Activated CD4-positive, alpha-beta T cell treated with anti-CD3 and anti-CD28 coated beads, Interleukin-2, amount 50 U/mL, for 1 hour (primary cell): ENCODE results near the gene ORC5.
A peak's percentile ranks its signal among the peaks of the same experiment; 100 is the strongest.
"Not testable (repeated sequence)": the region's sequence is repeated elsewhere in the genome, so short reads cannot be mapped to it uniquely, and the experiment has no call there.

Source experiments
- DNase-seq: peaks from one replicate; pipeline ENCODE4 v3.0.0-alpha.2; 2020

ORC5 gene

DNA sequence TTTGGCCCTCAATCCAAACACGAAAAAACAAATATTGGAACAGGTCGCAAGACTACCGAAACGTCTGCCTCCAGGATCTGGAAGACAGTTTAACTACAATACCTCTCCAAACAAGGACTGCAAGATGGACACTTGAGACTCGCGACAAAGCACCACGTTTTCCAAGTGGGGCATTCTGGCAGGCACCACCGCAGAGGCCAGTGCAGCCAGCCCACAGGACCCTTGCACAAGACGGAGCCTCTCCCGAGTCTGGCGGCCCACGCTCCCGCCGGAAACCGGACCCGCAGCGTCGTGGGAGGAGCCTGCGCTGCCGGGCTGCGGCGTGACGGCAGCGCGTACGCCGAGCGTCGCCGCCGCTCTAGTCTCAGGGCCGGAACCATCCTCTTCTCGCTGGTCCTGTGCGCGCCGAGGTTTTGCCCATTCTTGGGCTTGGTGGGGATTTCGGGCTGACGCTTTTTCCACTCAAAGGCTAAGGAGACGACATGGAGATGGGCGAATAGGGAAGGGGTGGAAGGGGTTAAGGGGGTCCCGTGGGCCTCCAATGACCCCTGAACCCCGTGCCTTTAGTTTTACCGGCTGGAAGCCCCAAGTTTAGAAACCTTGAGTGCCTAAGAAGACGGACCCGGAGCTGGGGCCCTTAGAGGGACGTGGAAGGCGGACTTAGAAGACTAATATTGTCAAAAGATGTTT is at the start of gene ORC5:
Gene ORC5 (minus strand): TSS at position 283 of the 690 bp plus-strand sequence. CDS start 109 bp downstream, at position 174.
- DNase-seq, result peak; percentile 64

GRCh38 chr7:104255616-104256015 is 47.8 kb upstream of the ORC5 start:
- no peak for DNase-seq

GRCh38 chr7:104255194-104255593 is 47.4 kb upstream of the ORC5 start:
- DNase-seq, result no peak

DNA sequence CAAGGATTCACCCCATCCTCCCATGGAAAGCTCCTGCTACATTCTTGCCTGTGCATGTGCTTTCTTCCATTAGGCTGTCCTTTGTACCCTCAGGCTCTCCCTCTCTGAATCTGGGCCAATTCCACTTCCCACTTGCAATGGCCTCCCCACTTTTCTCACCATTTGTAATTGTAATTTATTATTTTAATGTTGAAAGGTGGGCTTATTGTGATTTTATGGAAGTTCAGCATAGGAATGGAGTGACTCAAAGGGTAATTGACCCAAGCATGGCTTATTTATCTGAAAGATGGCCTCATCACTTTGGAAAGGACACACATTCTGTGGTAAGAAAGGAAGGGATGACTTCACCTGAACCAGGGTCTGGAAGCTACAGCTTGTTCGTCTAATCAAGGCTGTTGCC is 46.9 kb upstream of the ORC5 start:
- no peak for DNase-seq

DNA sequence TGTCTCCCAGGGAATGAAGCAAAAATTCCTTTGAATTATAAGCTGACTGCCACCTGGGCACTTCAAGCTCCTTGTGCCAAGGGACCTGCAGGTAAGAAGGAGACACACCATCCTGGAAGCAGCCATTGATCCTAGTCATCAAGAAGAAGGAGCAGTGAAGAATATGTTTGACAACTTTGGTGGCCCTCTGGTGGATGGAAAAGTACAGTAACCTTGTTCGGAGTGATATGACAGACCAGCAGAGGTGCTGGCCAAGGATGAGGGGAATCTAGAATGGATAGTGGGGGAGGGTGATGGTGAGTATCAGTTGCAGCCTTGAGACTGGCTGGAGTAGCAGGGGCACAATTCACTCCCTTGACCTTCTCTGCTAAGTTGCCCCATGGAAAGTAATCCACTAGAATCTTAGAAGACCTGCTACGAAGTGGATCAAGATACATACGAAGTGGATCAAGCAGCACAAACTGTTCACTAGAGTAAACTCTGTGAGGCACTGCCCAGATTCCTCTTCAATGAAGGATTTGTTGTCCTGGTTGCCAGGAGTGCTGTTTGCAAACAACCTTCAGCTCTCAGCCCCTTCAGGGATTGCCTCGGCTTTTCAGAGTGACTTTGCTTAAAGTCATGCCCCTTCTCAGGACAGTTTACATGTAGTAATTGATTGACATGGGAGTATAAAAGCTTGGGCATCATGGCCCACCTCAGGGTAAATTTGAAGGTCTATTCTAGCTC is 44.8 kb upstream of the ORC5 start:
- DNase-seq, result no peak

DNA sequence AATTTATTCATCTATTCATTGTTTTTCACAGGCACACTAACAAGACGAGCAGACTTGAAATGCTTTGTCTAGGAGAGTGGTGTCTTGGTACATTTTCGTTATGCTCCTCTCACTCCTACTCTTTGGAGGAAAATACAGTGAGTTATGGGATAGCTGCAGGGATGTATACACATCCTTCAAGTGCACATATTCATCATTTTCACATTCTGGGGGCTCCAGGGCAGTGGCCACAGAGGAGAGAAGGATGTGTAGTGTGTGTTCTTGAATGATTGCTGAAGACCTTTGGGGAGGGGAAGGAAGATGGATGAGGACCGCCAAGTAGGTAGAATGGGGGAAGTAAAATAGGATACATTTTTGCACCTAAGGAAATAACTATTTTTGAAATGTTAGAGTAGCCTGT is 34.8 kb upstream of the ORC5 start:
- no peak for DNase-seq

DNA sequence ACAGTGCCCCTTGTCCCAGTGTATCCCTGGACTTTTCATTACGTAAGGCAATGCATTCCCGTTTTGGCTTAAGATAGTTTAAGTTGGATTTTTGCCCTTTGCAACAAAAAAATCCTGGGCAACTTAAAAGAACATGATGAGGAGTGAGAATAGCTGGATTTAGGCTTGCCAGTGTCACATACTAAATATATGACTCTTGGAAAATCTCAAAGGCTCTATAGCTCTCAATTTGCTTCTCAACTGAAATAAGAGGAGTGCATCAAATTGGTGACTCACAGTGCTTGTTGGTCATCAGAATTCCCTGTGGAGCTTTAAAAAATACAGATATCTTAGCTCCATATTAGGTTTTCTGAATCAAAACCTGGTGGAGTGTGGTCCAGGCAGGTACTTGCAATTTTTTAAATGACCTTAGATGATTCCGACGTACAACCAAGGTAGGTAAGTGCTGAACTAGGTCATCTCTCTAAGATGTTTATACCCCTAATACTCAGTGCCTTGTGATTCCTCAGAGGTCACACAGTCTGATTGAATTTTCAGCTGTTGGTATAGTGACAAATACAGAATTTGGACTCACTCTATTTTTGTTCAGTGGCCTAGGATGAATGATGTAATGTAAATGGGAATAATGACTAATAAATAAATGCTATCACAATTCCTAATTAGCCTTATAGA is 33.9 kb upstream of the ORC5 start:
- DNase-seq, result no peak

DNA sequence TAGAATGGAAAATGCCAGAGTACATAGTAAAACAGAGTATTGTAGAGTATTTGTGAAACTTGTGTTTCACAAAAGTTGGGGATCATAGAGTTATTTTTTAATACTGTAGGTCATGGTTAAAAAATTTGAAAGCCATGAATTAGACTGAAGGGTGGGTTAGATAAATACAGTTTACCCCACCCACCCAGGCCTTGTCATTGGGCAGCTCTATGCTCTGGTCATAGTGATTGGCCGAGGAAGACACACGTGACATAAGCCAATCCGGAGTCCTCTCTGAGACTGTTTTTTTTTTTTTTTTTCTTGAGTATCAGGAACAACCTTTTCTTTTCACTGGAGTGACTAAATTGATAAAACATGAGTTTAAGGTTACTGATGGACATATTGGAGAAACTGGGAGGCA is 33.3 kb upstream of the ORC5 start:
- DNase-seq, result no peak

- no peak for DNase-seq
Observed at GRCh38 chr7:104240401-104240800, 32.6 kb upstream of the ORC5 start.

DNA sequence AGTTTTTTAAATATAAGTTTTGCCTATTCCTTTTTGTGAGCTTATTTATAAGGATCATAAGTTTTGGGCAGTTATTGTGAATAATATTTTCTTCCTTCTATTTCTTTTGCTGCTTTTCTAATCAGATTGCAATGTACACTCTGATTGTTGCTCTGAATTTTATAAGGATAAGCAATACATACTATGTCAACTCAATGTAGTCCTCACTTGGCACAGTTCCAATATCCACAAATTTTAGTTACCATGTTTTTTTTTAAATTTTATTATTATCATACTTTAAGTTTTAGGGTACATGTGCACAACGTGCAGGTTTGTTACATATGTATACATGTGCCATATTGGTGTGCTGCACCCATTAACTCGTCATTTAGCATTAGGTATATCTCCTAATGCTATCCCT is 27.2 kb upstream of the ORC5 start:
- DNase-seq, result not testable (repeated sequence)

DNA sequence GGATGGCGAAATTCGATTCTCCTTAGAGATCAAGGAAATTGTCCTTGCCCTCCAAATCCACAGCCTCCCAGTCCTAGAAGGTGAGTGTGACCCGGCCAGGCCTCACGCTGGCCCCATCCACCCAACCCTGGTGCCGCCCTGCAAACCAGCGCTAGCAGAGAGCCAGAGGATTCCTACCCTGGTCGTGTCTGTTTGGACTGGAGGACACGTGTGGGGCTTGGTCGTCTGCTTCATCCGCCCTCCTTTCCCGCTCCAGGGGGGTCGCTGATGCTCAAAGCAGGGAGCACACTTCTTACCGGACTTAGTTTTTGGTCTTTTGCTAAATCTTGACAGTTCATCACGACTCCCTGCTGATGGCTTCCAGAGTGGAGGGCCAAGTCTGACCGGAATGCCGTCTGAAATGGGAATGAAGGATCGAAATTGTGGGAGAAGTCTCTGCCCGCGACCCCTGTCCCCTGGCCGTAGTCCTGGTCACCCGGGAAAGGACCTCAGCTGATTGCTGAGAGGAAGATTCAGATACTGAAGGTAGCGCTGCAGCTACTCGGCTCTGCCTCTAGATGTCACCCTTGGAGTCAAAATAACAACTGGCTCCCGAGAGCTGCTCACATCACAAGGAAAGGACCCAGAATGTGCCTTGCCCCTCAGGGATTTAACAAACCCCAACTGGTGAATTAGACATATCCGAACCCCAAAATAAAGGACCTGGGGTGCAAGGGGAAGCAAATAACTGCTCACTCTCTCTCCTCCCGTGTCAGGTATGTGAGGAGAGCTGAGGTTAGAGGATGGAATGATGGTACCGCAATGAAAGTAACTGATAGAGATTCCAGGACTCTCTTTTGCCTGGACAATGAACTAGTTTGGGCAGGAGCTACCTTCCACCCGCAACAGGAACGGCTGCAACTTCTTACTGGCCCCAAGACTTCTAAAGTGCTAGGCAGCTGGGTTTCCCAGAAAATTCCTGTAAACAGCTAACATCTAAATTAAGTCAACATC is 23.5 kb upstream of the ORC5 start:
- peak; percentile 16 for DNase-seq

DNA sequence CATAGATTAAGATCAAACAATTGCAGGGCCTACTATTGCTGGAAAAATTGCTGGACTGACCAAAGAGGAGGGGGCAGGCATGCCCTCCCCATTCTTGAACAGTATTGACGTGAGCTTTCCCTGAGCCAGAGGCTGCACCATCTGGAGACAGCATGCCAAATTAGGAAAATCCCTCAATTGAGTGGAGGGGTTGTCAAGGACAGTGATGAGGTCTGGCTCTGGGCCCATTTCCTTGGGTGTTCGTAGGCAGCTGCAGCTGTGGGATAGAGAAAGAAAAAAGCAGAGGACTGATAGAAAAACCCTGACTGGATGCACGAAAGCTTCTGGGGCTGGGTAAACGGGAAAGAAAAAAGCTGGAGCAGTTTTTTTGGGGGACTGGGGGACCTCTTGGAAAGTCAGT is 22.8 kb upstream of the ORC5 start:
- DNase-seq, result no peak

- no peak for DNase-seq
Observed at GRCh38 chr7:104228442-104228841, 20.6 kb upstream of the ORC5 start.

DNA sequence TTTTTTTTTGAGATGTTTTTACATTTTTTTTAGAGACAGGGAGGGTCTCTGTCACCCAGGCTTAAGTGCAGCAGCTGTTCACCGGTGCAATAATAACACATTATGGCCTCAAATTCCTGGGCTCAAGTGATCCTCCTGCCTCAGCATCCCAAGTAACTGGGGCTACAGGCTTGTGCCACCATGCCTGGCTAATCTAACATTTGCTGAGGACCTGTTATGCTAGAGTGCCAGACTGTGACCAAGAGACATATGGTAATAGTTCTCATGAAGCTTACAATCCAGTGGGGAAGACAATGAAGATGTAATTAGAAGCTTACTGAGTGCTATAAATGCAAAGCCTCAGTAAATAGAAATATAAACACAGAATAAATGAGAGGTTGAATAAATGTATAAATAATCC is 17.6 kb upstream of the ORC5 start:
- DNase-seq, result no peak

- DNase-seq, result no peak
Observed at GRCh38 chr7:104217620-104218019, 9.8 kb upstream of the ORC5 start.

DNA sequence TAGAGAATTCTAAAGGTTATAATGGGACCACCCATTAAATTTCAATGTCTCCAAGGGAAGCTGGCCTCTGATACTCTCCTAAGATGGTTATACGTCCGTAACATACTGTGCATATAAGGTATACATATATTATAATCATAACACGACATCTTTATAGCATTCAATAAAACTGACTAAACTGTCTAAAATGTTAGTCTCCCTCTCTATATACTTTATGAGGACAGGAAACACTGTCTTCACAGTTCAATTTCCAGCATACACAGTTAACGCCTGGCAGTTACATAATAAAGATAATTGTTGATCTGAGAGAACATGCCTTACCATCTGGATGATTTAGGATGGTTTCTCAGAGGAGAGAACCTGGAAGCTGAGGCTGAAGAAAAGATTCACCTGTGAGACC is 1.2 kb upstream of the ORC5 start:
- DNase-seq, result no peak

- DNase-seq, result no peak
Observed at GRCh38 chr7:104208421-104208780, 588 bp upstream of the ORC5 start.

DNA sequence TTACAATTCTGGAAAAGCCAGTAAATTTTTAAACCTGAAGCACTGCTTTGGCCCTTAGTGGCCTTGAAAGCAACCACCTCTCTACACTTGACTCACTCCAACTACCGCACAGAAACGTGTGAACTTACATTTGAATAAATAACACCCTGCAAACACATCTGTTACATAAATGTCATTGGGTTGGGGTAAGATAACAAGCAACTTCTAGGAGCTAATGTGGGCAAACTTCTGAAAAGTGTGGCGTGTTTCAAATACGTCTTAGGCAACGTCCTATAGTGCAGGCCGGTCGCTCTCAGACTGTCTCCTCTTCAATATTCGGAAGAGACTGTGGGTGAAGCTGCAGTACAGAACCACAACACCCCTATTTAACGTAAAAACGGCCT is 474 bp downstream of the ORC5 start:
- DNase-seq, result no peak

- no peak for DNase-seq
Observed at GRCh38 chr7:104206841-104207240, 972 bp downstream of the ORC5 start.

DNA sequence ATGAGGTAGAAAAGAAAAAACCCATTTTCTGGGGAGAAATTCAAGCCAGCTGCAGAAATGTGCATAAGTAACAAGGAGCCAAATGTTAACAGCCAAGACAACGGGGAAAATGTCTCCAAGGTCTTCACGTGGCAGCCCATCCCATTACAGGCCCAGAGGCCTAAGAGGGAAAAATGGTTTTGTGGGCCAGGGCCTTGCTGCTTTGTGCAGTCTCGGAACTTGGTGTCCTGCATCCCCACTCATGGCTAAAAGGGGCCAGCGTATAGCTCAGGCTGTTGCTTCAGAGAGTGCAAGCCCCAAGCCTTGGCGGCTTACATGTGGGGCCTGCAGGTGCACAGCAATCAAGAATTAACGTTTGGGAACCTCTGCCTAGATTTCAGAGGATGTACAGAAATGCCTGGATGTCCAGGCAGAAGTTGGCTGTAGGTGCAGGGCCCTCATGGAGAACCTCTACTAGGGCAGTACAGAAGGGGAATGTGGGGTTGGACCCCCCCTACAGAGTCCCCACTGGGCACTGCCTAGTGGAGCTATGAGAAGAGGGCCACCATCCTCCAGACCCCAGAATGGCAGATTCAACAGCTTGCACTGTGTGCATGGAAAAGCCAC is 9.0 kb downstream of the ORC5 start:
- DNase-seq, result no peak

GRCh38 chr7:104196161-104196560 is 11.7 kb downstream of the ORC5 start:
- no peak for DNase-seq

GRCh38 chr7:104192434-104192833 is 15.4 kb downstream of the ORC5 start:
- no peak for DNase-seq

DNA sequence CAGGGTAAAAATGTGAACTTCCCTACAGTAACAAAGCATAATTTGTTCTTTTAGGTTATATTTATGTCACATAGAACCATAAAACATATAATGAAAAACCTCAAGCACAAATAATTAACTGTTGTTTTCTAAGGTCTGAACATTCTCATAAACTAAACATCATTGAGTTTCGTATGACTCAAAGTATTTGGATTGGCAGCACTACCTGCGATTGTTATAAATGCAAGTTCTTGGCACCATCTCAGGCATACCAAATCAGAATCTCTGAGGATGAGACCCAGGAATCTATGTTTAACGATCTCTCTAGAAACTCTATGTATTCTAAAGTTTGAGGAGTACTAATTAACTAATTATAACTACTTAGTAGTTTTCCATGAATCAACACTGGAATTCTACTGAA is 22.5 kb downstream of the ORC5 start:
- no peak for DNase-seq
